SJCRH30 (cell line): ENCODE measurements around the gene FIZ1. TPM values are rescaled to one million over a fixed set of nuclear protein-coding genes. Genes with fewer than 3 reads are reported as not detected.

ENCODE experiments used
- DNase-seq, 2 experiments: peaks; one replicate each; pipeline ENCODE4 v3.0.0-alpha.2; 2015 to 2020
- H3K27ac ChIP-seq: fragments of 250-450 bp; sonication (Bioruptor Pico); 2 replicates; pipeline ENCODE4 v1.5.1; 2020; ENCODE audit warnings: mild to moderate bottlenecking, moderate library complexity
- H3K27me3 ChIP-seq: fragments of 250-450 bp; sonication (Bioruptor Pico); 2 replicates; pipeline ENCODE4 v1.5.1; 2020; ENCODE audit warnings: mild to moderate bottlenecking, moderate library complexity
- H3K36me3 ChIP-seq: fragments of 250-450 bp; sonication (Bioruptor Pico); 2 replicates; pipeline ENCODE4 v1.5.1; 2020; ENCODE audit warnings: mild to moderate bottlenecking, moderate library complexity
- H3K4me1 ChIP-seq: fragments of 250-450 bp; sonication (Bioruptor Pico); 2 replicates; pipeline ENCODE4 v1.5.1; 2020; ENCODE audit warnings: mild to moderate bottlenecking, moderate library complexity
- H3K4me3 ChIP-seq: fragments of 250-450 bp; sonication (Bioruptor Pico); 2 replicates; pipeline ENCODE4 v1.5.1; 2020; ENCODE audit warnings: mild to moderate bottlenecking, moderate library complexity
- H3K9me3 ChIP-seq: fragments of 250-450 bp; sonication (Bioruptor Pico); replicated peaks from 2 replicates; pipeline ENCODE4 v1.5.1; 2020; ENCODE audit warnings: mild to moderate bottlenecking, moderate library complexity
- total RNA-seq: library from RNA; depleted of rRNA; stranded (reverse); fragments of >200 nt; shearing (Covaris generic); gene quantifications from 2 replicates; pipeline ENCODE4 v1.2.3, GENCODE V29; 2014; rRNA removed

Gene FIZ1
- total RNA-seq, result 7.9 and 10.3 TPM in 2 replicates

- H3K4me1 ChIP-seq, result peaks cover under 1% of the 10 kb centered on the region; the same call in 1 of the 2 replicates
- peak within 1 kb of the TSS; percentile 98 for H3K27ac ChIP-seq
- H3K9me3 ChIP-seq, result no peaks in the 10 kb centered on the region
- peaks cover 20% of the 10 kb centered on the region for H3K36me3 ChIP-seq
- H3K27me3 ChIP-seq, result no peaks in the 10 kb centered on the region
- peak; percentile 99 for DNase-seq
- peak within 1 kb of the TSS; percentile 76 for H3K4me3 ChIP-seq
Observed at GRCh38 chr19:55599468-55599841, at the start of gene FIZ1. FIZ1 (minus strand) TSS chr19:55599517; CDS start chr19:55597865, 1,652 bp downstream.

- Histone ChIP-seq H3K36me3 (peaks cover 19% of the 10 kb centered on the region), H3K27me3 (no peaks in the 10 kb centered on the region), H3K4me1 (no peaks in the 10 kb centered on the region), H3K9me3 (no peaks in the 10 kb centered on the region), H3K4me3 (peak overlapping the region; percentile 88), H3K27ac (no peak overlapping the region; the same call in 1 of the 2 replicates)
- DNase-seq, result peak in 1 of 2 experiments; percentile 35
Observed at GRCh38 chr19:55648585-55649267, 49.4 kb upstream of the FIZ1 start.

- DNase-seq, result peak; percentile 82 to 84
- H3K9me3 ChIP-seq, result no peaks in the 10 kb centered on the region
Observed at GRCh38 chr19:55647732-55648584, 48.6 kb upstream of the FIZ1 start, which contains the start of gene CCDC106. CCDC106 (plus strand) TSS chr19:55648212; CDS start chr19:55649047, 835 bp downstream.

GRCh38 chr19:55646889-55647731 lies 47.8 kb upstream of the FIZ1 start:
- no peak overlapping the region for H3K27ac ChIP-seq
- no peaks in the 10 kb centered on the region for H3K9me3 ChIP-seq
- H3K4me3 ChIP-seq, result peak overlapping the region; percentile 88
- peaks cover 19% of the 10 kb centered on the region for H3K36me3 ChIP-seq
- DNase-seq, result no peak
- peaks cover 8% of the 10 kb centered on the region; the same call in 1 of the 2 replicates for H3K4me1 ChIP-seq
- H3K27me3 ChIP-seq, result no peaks in the 10 kb centered on the region

More at GRCh38 chr19:55647732-55648584, 48.6 kb upstream of the FIZ1 start, which contains the start of gene CCDC106:
- no peaks in the 10 kb centered on the region for H3K27me3 ChIP-seq
- H3K36me3 ChIP-seq, result peaks cover 19% of the 10 kb centered on the region
- peak within 1 kb of the TSS; percentile 72 for H3K27ac ChIP-seq
- peak within 1 kb of the TSS; percentile 88 for H3K4me3 ChIP-seq
- peaks cover 3% of the 10 kb centered on the region; the same call in 1 of the 2 replicates for H3K4me1 ChIP-seq

GRCh38 chr19:55645512-55645881 lies 46.2 kb upstream of the FIZ1 start:
- H3K4me1 ChIP-seq, result peaks cover 9% of the 10 kb centered on the region; the same call in 1 of the 2 replicates
- H3K27me3 ChIP-seq, result no peaks in the 10 kb centered on the region
- H3K4me3 ChIP-seq, result no peak overlapping the region
- peaks cover 19% of the 10 kb centered on the region for H3K36me3 ChIP-seq
- H3K27ac ChIP-seq, result no peak overlapping the region
- DNase-seq, result no peak
- no peaks in the 10 kb centered on the region for H3K9me3 ChIP-seq

GRCh38 chr19:55644842-55645511 lies 45.7 kb upstream of the FIZ1 start:
- H3K36me3 ChIP-seq, result peaks cover 19% of the 10 kb centered on the region
- no peak overlapping the region for H3K27ac ChIP-seq
- H3K9me3 ChIP-seq, result no peaks in the 10 kb centered on the region
- H3K4me1 ChIP-seq, result peaks cover 9% of the 10 kb centered on the region; the same call in 1 of the 2 replicates
- no peaks in the 10 kb centered on the region for H3K27me3 ChIP-seq
- no peak for DNase-seq
- H3K4me3 ChIP-seq, result no peak overlapping the region

GRCh38 chr19:55644191-55644833 lies 45.0 kb upstream of the FIZ1 start:
- no peaks in the 10 kb centered on the region for H3K27me3 ChIP-seq
- H3K36me3 ChIP-seq, result peaks cover 19% of the 10 kb centered on the region
- DNase-seq, result no peak
- peak overlapping the region; percentile 84 for H3K4me3 ChIP-seq
- no peak overlapping the region; the same call in 1 of the 2 replicates for H3K27ac ChIP-seq
- peaks cover 9% of the 10 kb centered on the region; the same call in 1 of the 2 replicates for H3K4me1 ChIP-seq
- no peaks in the 10 kb centered on the region for H3K9me3 ChIP-seq

GRCh38 chr19:55643887-55644176 lies 44.5 kb upstream of the FIZ1 start:
- peaks cover 9% of the 10 kb centered on the region; the same call in 1 of the 2 replicates for H3K4me1 ChIP-seq
- H3K27me3 ChIP-seq, result no peaks in the 10 kb centered on the region
- no peak for DNase-seq
- H3K4me3 ChIP-seq, result peak overlapping the region; percentile 84
- no peaks in the 10 kb centered on the region for H3K9me3 ChIP-seq
- H3K27ac ChIP-seq, result no peak overlapping the region; the same call in 1 of the 2 replicates
- H3K36me3 ChIP-seq, result peaks cover 19% of the 10 kb centered on the region

- Histone ChIP-seq H3K36me3 (peaks cover 19% of the 10 kb centered on the region), H3K9me3 (no peaks in the 10 kb centered on the region), H3K27me3 (no peaks in the 10 kb centered on the region), H3K4me1 (peaks cover 9% of the 10 kb centered on the region; the same call in 1 of the 2 replicates), H3K27ac (no peak within 1 kb of the TSS; the same call in 1 of the 2 replicates), H3K4me3 (peak within 1 kb of the TSS; percentile 84)
- peak; percentile 73 to 83 for DNase-seq
Observed at GRCh38 chr19:55643003-55643886, 43.9 kb upstream of the FIZ1 start, which contains the start of gene ZNF581. ZNF581 (plus strand) TSS chr19:55643649; CDS start chr19:55644572, 923 bp downstream.

GRCh38 chr19:55642153-55643002 lies 43.1 kb upstream of the FIZ1 start:
- H3K9me3 ChIP-seq, result no peaks in the 10 kb centered on the region
- peak overlapping the region; percentile 84 for H3K4me3 ChIP-seq
- peaks cover 19% of the 10 kb centered on the region for H3K36me3 ChIP-seq
- peaks cover 9% of the 10 kb centered on the region; the same call in 1 of the 2 replicates for H3K4me1 ChIP-seq
- DNase-seq, result peak in 1 of 2 experiments; percentile 36
- no peaks in the 10 kb centered on the region for H3K27me3 ChIP-seq
- no peak overlapping the region for H3K27ac ChIP-seq

GRCh38 chr19:55641426-55642152 lies 42.3 kb upstream of the FIZ1 start:
- Histone ChIP-seq H3K27ac (peak overlapping the region; percentile 51), H3K27me3 (no peaks in the 10 kb centered on the region), H3K9me3 (no peaks in the 10 kb centered on the region), H3K4me1 (peaks cover 9% of the 10 kb centered on the region; the same call in 1 of the 2 replicates), H3K4me3 (peak overlapping the region; percentile 84), H3K36me3 (peaks cover 13% of the 10 kb centered on the region)
- peak in 1 of 2 experiments; percentile 45 for DNase-seq
